GM19468 (cell line): ENCODE results near the gene ACSF3.
"Not testable (repeated sequence)": the region's sequence is repeated elsewhere in the genome, so short reads cannot be mapped to it uniquely, and the experiment has no call there.

Source experiments
- ATAC-seq: cut with Tn5 transposase; IDR thresholded peaks from one replicate; pipeline ENCODE4 v1.9.1; 2021; ENCODE audit warnings: mild to moderate bottlenecking, moderate library complexity, moderate number of reproducible peaks; ENCODE audit not compliant: unreplicated experiment; ENCODE audit errors: extremely low read depth

ACSF3 gene

GRCh38 chr16:89055313-89055712 is 38.3 kb upstream of the ACSF3 start:
- ATAC-seq: no peak

- ATAC-seq: no peak
These were observed 37.6 kb upstream of the ACSF3 start for GRCh38 chr16:89055894-89056555.

DNA sequence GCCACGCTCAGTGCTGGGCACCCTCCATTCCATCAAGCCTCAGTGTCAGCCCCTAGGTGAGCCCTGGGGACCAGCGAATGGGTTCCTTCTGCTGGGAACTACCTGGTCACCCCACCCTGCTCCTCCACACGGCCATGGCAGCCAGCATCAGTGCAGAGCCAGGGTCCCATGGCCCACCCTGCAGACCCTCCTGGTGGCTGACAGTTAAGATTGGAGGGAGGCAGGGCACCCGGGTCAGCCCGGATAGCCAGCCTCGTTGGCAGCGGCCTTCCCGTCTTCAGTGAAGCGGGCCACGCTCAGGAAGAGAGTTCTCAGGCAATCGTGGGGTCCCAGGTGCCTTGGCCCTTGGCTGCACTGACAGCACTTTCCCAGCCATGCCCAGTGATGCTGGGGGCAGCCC is 37.1 kb upstream of the ACSF3 start:
- no peak for ATAC-seq

DNA sequence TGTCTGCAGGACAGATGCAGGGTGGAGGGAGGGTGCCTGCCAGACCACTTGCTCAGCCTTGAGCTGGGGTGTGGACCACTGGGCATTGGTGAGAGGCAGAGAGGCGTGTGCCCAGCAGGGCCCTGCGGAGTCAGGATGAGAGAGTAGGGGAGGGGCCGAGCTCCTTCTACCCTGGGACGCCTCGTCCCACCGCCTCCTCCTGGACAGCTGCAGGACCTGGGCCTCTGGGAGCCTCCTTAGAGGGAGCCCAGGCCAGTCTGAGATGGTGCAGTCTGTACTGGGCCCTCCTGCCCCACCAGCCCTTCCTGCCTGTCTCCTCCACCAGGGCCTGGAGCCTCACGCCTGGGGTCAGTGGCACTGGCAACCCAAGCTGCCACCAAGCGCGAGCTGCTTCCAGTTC is 35.9 kb upstream of the ACSF3 start:
- ATAC-seq: no peak

DNA sequence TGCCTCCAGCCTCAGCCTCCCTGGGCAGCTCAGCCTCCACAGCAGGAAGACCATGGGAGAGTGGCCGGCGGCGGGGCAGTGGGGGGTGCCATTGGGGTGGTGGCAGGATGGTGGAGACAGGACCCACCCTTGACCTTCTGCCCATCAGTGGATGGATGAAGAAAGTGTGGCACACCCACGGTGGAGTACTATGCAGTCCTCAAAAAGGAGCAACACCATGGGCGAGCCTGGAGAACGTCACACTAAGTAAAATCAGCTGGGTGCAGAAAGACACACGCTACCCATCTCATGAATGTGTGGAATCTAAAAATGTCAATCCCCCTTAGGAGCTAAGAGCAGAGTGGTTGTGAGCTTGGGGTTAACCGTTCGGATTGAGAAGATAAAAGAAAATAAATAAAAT is 34.8 kb upstream of the ACSF3 start:
- ATAC-seq: no peak

- ATAC-seq: no peak
These were observed 33.4 kb upstream of the ACSF3 start for GRCh38 chr16:89060207-89060794.

DNA sequence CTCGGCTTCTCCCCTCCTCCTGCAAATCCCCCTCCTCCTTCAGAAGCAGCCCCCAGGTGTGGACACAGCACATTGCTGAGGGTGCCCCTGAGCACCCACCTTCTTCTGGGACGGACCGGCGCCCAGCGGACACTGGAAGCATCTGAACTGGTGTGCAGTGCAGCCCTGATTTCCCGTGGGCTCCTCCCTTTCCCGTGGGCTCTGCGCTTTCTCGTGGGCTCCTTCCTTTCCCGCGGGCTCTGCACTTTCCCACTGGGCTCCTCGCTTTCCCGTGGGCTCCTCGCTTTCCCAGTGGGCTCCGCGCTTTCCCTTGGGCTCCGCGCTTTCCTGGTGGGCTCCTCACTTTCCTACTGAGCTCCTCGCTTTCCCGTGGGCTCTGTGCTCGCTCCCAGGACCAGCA is 32.6 kb upstream of the ACSF3 start:
- no peak for ATAC-seq

DNA sequence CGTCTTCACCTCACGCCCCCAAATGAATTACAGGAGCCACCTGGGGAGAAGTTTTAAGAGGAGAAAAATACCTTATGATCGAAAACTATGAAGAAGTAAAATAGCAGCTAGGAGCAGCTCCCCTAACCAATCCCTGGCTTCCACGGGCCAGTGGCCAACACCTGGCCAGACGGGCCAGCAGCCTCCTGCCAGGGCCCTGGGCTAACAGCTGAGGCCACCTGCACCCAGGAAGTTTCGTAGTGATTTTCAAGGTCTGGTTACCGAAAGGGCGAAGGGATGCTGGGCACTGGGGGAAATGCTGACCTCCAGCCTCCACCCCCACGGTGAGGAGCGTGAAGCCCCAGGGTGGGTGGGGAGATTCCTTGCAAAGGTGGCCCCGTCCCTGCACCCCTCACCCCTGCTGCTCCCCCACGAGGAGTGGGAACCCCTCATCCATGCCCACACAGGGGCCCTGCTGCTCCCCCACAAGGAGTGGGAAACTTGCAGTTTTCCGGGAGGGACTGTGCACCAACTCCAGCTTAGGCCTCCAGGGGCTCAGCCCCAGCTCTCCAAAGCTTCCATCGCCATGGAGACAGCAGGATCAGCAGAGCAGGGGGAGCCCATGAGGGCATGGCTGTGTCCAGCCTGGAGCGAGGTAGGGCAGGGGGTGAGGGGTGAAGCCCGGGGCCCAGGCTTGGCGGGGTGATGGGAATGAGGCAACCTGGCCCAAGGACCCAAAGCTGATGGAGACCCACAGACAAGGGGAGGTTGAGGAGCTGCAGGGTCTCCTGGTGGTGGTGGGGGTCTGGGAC is 31.9 kb upstream of the ACSF3 start:
- no peak for ATAC-seq

DNA sequence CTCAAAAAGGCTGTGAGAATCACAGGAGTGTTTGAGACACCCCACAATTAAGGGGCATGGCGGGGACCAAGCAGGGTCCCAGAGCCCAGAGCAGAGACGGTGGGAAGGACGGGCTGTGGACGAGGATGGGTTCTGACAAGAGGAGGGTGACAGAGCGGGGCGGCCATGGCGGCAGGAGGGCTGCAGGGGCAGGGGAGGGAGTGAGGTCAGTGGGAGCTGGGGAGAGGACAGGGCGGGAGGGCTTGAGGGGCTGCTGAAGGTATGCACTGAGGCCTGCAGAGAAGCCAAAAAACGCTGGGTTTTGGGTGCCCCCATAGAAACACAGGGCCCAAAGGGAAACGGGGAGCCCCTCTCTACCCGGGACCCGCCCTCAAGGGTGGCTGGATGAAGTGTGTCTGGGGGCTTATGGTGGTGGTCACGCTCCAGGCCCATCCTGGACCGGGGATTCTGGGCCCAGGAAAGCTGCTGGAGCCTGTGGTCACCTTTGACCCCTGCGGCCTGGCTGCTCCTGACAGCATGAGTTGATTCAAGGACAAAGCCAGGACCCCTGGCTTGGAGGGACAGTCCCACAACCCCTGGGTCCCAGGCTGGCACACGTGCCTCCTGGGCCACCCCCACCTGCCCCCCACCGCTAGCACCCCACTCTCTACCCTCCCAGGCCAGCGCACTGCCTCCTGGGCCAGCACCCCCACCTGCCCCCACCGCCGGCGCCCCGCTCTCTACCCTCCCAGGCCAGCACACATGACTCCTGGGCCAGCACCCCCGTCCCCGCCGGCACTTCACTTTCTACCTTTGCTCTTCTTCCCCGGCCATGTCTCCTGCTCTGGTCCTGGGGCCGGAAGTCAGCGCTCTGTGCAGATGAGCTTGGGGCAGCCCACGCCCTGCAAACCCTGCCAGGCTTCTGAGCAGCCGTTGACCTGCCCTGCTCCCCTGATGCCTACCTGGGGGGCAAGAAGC is 31.0 kb upstream of the ACSF3 start:
- ATAC-seq: no peak

- no peak for ATAC-seq
These were observed 29.8 kb upstream of the ACSF3 start for GRCh38 chr16:89063768-89064320.

- no peak for ATAC-seq
These were observed 28.8 kb upstream of the ACSF3 start for GRCh38 chr16:89064606-89065457.

- ATAC-seq: no peak
These were observed 28.2 kb upstream of the ACSF3 start for GRCh38 chr16:89065458-89065822.

- ATAC-seq: no peak
These were observed 26.9 kb upstream of the ACSF3 start for GRCh38 chr16:89066721-89067120.

DNA sequence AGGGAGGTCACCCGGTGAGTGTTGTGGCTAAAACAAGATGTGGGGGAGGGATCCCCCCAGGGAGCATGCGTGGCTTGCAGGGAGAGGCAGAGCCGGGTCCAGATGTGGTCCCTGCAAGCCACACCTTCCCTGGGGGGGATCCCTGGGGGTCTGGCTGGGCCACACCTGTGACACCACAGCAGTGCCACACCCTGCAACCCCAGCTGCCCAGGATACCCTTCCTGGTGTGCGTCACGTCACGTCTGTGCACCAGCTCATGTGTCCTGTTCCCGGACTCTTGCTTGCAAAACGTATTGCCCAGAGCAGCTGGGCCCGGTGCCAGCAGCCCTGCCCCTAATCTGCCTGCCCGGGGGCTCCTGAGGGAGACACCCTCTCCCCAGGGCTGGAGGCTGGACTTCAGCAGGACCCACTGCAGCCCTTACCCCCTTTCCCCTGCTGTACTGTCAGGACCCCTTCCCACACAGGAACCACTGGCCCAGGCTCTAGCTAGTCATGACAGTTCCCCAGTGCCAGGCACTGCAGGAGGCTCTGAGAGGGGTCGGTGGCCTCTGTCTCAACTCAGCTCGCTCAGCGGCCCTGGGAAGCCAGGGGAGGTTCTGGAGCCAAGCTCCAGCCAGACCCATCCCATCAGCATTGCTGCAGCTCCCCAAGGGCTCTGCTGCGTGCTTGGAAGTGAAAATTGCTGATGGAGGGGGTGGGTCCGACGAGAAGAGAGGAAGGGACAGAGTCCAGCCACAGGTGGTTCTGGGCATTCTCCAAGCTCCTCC is 25.8 kb upstream of the ACSF3 start:
- ATAC-seq: no peak

DNA sequence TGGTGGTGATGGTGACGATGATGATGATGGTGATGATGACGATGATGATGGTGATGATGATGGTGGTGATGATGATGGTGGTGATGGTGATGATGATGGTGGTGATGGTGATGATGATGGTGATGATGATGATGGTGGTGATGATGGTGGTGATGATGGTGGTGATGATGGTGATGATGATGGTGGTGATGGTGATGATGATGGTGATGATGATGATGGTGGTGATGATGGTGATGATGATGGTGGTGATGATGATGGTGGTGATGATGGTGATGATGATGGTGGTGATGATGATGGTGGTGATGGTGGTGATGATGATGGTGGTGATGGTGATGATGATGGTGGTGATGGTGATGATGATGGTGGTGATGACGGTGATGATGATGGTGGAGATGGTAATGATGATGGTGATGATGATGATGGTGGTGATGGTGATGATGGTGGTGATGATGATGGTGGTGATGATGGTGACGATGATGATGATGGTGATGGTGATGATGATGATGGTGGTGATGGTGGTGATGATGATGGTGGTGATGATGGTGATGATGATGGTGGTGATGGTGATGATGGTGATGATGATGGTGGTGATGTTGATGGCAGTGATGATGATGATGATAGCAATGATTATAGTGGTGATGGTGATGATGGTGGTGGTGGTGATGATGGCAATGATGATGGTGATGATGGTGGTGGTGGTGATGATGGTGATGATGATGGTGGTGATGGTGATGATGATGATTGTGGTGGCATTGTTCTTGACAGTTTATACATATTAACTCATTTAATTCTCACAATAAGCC is 24.6 kb upstream of the ACSF3 start:
- ATAC-seq: not testable (repeated sequence)

DNA sequence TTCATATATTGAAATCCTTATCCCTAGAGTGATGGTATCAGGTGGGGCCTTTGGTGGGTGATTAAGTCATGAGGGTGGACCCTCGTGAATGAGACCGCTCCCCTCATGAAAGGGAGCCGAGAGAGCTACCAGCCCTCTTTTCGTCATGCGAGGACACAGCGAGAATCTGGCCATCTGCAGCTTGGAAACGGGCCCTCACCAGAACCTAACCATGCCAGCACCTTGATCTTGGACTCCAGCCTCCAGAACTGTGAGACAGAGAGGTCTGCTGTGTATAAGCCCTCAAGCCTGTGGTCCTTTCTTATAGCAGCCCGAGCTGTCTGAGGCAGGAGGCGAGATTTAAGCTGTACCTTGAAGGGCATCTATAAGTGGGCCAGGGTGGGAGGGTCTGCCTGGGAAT is 23.7 kb upstream of the ACSF3 start:
- no peak for ATAC-seq

GRCh38 chr16:89070590-89070989 is 23.1 kb upstream of the ACSF3 start:
- ATAC-seq: no peak
